HG03135 (cell line): ENCODE data around the gene PTHLH.

Source experiments
- ATAC-seq: cut with Tn5 transposase; IDR thresholded peaks from one replicate; pipeline ENCODE4 v1.9.1; 2021; ENCODE audit warnings: mild to moderate bottlenecking, moderate library complexity; ENCODE audit not compliant: unreplicated experiment

Gene PTHLH

GRCh38 chr12:27972721-27973120 lies at the start of gene PTHLH:
TSS of gene PTHLH (minus strand) at chr12:27972733. CDS start at chr12:27969494, 3,239 bp downstream.
- no peak for ATAC-seq

- ATAC-seq, result no peak
Observed at GRCh38 chr12:28021704-28022103, 49.2 kb upstream of the PTHLH start.

GRCh38 chr12:28017873-28018255 lies 45.3 kb upstream of the PTHLH start:
- ATAC-seq, result no peak

- ATAC-seq, result no peak
Observed at GRCh38 chr12:28017126-28017872, 44.8 kb upstream of the PTHLH start.

GRCh38 chr12:28015165-28015564 lies 42.6 kb upstream of the PTHLH start:
- no peak for ATAC-seq

- no peak for ATAC-seq
Observed at GRCh38 chr12:28014196-28014595, 41.7 kb upstream of the PTHLH start.

- no peak for ATAC-seq
Observed at GRCh38 chr12:28012333-28012918, 39.9 kb upstream of the PTHLH start.

- ATAC-seq, result no peak
Observed at GRCh38 chr12:28010036-28010435, 37.5 kb upstream of the PTHLH start.

- ATAC-seq, result no peak
Observed at GRCh38 chr12:27999970-28000369, 27.4 kb upstream of the PTHLH start.

- no peak for ATAC-seq
Observed at GRCh38 chr12:27999521-27999920, 27.0 kb upstream of the PTHLH start.

- no peak for ATAC-seq
Observed at GRCh38 chr12:27998658-27999057, 26.1 kb upstream of the PTHLH start.

GRCh38 chr12:27998170-27998569 lies 25.6 kb upstream of the PTHLH start:
- ATAC-seq, result no peak

GRCh38 chr12:27996761-27997160 lies 24.2 kb upstream of the PTHLH start:
- ATAC-seq, result no peak

GRCh38 chr12:27995406-27995805 lies 22.9 kb upstream of the PTHLH start:
- ATAC-seq, result no peak

GRCh38 chr12:27988594-27989233 lies 16.2 kb upstream of the PTHLH start:
- no peak for ATAC-seq

- no peak for ATAC-seq
Observed at GRCh38 chr12:27987331-27987730, 14.8 kb upstream of the PTHLH start.

GRCh38 chr12:27984275-27984674 lies 11.7 kb upstream of the PTHLH start:
- ATAC-seq, result no peak

- ATAC-seq, result no peak
Observed at GRCh38 chr12:27982951-27983350, 10.4 kb upstream of the PTHLH start.

GRCh38 chr12:27982385-27982784 lies 9.9 kb upstream of the PTHLH start:
- no peak for ATAC-seq

GRCh38 chr12:27981874-27982273 lies 9.3 kb upstream of the PTHLH start:
- ATAC-seq, result no peak

- no peak for ATAC-seq
Observed at GRCh38 chr12:27979145-27979544, 6.6 kb upstream of the PTHLH start.
